ENCODE data around the gene RASSF5.
A peak's percentile ranks its signal among the peaks of the same experiment; 100 is the strongest.
"Not testable (repeated sequence)": the region's sequence is repeated elsewhere in the genome, so short reads cannot be mapped to it uniquely, and the experiment has no call there.

Gene RASSF5

DNA sequence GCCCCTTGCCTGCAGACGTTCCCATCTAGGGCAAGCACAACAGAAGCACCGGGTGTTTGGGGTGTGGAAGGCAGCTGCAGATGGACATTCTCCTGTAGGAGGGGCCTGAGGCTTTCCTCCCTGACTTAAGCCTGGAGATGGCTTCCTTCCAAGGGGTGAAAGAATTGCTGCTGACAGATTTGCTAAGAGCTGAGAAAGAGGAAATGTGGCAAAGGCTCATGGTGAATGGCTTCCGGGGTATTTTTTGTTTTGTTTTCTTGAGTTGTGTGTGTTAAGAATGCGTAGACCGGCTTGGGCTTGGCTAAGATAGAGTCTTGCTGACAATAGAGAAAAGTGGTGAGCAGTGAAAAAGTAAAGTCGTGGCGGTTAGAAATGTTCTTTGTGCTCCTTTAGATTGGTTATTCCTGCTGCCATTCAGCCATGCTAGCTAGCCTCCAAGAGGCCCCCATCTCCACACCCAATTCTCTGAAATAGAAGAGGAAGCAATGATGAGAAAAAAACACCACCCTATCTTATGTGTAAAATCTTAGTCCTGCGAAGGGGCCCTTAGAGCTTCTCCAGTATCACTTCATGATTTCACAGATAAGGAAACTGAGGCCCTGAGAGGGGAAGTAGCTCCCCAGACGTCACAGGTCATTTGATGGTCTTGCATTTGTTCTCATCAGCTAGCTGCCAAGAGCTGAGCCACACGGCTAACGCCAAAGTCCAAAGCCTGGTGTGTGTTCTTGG lies 68.0 kb downstream of the RASSF5 start:
- no peak for DNase-seq

DNA sequence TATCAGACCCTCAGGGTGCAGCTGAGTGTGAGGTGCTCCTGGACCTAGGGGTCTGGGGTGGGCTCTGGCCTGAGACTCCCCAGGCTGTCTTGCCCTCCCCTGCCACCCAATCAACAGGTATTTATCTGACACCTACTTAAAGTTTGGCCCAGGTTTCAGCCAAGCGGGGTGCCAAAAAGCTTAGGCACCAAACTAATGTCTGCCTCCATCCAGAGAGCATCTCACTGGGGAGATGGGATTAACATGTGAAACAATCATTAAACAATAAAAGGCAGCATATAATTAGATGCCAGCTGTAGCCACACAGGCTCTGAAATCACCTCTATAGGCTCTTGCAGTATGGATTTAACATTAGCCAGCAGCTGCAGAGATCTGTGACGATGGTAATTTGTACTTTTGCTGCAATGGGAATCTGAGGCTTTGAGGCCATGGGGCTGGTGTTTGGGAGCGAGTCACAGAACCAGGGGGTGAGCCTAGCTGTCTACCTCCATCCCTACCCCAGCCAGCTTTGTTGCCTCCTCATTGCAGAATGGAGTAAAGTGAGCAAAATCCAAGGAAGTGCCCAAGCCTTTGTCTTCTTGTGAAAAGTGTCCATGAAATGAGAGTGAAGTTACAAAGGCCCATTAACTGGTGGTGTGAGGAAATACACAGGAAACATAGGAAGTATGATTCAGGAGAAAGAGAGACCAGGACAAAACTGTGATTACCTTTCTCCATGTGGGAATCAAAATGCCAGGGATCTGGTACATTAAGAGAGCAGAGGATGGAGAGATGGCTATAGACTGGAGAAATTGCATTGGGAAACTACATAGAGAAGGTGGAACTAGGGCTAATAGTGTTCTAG lies 68.8 kb downstream of the RASSF5 start:
- DNase-seq: no peak

DNA sequence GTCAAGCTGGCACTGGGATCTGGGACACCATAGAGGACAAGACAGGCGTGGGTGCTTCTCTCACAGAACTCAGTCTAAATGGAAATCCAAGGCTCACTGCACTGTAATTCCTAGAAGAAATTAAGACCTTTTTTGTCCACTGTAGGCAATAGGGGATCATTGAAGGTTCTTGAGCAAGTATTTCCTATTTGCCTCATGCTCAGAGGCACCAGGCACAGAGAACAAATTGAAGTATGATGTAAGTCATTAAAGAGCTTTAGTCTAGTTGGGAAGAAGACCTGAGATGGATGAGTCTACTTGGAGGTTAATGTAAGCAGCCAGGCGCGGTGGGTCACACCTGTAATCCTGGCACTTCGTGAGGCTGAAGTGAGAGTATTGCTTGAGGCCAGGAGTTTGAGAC lies 70.3 kb downstream of the RASSF5 start:
- no peak for DNase-seq

DNA sequence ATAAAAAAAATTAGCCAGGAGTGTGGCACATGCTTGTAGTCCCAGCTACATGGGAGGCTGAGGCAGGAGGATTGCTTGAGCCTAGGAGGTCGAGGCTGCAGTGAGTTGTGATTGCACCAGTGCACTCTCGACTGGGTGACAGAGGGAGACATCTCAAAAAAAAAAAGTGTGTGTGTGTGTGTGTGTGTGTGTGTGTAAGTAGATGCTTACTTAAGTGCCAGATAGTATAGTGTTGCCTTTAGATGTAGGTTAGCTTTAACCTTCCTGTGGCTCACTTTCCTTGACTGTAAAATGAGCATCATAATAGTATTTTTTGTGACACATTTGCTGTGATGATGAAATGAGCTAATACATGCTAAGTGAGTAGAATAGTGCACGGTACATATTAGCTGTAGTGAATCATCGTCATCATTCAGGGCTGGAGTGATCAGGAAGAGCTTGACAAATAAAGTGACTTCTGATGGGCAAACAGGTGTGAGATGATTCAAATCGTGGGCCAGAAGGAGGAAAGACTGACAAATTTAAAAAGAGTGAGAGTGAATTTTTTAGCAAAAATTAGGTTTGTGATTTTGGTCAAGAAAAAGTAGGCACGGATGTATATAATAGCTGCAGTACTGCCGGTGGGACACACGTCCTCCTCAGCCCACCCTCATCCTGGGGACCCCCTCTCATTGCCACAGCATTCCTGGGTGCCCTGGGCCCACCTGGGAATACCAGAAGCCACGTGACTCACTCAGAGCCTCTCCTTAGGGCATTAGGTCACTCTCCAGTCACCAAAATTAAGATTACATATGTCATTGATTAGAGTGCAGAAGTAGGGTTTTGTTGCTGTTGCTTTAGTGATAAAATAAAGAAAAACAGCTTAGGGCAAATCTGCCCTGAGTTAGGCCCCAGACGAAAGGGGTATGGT lies 71.0 kb downstream of the RASSF5 start:
- DNase-seq: no peak

DNA sequence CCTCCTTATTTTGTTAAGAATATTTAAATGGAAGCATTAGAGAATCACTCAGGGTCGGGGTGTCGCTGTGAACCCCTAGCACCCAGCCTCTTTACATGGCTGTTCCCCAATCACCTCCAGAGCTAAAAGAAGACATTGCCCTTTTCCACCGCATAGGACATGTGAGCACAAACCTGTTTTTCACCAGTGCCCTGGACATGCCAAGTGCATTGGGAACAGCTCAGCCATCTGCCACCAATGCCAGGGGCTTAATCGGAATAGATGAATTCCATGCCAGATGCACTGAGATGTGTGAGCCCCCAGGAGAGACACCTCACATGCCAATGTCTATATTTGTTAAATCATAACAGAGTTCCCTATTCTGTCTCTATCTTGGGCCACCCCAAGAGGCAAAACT lies 71.6 kb downstream of the RASSF5 start:
- no peak for DNase-seq

DNA sequence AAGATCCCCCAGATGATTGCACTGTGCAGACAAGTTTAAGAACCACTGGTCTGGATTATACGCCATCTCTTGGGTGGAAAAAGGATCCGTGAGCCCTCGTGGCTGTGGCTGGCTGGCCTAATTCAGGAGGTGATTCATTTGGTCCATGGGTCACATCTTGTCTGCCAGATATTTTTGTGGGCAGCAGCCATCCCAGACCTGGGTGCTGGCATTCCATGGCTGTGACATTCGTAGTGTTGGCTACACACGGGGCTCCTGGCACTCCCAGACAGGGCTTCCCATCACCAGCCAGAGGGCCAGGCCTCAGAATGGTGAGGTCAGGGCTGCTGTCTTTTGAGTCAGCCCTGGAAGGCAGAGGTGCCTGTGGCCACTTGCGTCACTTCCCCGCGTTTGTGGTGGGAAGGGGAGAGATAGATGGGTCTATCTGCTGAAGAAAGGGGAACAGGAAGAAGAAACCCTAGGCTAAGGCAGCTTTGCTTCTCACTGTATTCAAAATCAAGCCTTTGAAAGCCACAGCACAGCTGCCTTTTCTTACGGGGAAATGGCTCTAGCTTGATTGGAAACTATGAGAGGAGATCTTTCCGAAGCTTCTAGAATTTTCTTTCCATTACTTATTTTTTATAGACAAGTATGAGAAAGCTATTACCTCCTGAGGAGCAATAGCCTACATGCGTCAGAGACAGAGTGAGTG lies 72.6 kb downstream of the RASSF5 start:
- no peak for DNase-seq

DNA sequence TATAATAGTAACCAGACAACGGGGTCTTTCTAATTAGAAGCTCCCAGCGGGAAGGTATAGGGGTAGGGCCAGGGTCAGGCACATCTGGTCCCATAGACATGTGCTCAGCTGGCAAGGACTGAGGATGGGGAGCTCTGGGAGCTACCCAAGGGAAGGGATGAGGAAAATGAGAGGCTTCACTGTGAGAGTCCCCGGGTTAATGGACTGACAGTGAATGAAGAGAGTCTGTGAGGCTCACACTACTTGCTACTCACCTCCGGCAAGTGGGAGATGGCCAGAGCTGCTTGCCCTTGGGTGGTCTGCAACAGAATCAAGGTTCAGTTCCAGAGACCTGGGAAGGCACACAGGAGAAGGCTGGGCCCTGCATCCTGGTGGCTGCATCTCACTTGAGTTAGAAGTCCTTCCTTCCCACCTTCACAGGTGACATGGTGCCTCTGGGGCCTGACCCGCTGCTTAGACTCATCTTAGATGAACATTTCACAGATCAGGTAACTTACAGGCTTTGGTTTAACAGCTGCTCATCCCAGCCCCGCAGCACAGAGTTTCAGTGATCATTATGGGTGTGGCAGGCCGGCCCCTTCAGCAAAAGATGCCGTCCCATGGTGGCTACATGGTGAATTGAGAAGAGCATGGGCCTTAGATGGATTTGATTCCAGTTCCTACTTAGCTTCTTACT lies 73.2 kb downstream of the RASSF5 start:
- DNase-seq: no peak

DNA sequence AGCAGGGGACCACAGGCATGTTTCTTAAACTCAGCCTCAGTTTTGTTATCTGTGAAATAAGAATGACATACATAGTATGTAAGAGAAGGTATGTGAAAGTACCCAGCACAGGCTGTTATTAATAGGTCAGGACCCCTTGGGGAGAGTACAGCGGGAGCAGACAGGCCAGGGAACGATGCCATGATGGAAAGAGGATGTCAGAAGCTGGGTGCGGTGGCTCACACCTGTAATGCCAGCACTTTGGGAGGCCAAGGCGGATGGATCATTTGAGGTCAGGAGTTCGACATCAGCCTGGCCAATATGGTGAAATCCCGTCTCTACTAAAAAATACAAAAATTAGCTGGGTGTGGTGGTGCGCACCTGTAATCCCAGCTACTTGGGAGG lies 73.8 kb downstream of the RASSF5 start:
- not testable (repeated sequence) for DNase-seq

DNA sequence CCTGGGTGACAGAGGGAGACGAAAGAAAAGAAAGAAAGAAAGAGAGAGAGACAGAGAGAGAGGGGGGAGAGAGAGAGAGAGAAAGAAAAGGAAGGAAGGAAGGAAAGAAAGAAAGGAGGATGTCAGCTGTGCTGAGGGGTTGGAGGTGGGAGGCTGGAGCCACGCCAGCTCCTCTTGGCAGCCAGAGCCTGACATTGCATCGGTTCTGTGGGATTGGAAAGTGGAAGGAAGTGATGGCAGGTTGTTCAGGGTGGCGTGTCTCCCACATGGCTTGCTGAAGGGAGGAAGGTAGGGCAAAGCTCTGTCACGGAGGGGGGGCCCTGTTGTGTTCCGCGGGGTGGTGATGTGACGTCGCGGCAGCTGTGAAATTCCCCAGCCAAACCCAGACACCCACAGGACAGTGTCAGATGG lies 74.2 kb downstream of the RASSF5 start:
- no peak for DNase-seq

DNA sequence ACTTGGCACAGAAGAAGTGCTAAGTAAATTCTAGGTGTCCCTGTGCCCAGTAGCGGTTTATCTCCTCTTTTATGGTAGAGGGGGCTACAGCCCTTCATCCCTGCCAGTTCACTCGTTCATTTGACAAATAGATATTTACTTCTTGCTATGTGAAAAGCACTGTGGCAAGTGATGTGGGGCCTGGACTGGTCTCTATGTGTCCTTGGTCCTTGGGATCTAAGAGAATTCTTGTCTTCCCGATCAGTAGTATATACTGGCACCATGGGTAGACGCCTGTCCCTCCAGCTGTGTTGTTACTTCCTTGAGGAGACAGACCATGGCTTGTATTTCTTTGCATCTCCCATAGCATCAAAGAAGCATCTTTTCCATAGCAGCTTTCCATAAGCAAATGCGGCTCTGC lies 75.2 kb downstream of the RASSF5 start:
- no peak for DNase-seq

DNA sequence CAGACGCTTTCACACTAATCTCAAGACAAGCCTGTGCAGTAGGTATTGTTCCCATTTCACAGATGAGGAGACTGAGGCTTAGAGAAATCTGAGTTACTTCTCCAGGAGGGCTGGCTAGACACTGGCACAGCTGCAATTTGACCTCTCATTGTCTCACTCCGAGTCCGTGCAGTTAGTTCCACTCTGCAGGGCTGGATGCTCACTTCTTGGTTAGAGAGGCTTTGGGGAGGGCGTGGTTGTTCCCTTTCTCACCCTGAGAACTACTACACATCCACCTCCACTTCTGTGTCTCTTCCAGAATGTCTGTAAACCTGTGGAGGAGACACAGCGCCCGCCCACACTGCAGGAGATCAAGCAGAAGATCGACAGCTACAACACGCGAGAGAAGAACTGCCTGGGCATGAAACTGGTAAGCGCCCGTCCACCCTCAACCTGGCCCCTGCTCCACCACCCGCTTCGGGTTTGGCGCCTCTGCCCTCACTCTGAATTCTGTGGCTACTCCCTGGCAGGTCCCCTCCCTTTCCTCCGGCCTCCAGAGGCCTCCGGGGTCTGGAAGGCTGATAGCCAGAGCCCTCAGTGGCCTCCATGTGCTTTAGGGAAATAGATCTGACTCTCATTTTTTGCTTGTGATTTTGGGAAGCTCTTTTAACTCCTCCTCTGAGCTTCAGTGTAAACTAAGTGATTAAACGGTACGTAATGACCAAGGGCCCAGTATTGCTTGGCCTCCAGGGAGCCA lies 75.8 kb downstream of the RASSF5 start:
- no peak for DNase-seq

DNA sequence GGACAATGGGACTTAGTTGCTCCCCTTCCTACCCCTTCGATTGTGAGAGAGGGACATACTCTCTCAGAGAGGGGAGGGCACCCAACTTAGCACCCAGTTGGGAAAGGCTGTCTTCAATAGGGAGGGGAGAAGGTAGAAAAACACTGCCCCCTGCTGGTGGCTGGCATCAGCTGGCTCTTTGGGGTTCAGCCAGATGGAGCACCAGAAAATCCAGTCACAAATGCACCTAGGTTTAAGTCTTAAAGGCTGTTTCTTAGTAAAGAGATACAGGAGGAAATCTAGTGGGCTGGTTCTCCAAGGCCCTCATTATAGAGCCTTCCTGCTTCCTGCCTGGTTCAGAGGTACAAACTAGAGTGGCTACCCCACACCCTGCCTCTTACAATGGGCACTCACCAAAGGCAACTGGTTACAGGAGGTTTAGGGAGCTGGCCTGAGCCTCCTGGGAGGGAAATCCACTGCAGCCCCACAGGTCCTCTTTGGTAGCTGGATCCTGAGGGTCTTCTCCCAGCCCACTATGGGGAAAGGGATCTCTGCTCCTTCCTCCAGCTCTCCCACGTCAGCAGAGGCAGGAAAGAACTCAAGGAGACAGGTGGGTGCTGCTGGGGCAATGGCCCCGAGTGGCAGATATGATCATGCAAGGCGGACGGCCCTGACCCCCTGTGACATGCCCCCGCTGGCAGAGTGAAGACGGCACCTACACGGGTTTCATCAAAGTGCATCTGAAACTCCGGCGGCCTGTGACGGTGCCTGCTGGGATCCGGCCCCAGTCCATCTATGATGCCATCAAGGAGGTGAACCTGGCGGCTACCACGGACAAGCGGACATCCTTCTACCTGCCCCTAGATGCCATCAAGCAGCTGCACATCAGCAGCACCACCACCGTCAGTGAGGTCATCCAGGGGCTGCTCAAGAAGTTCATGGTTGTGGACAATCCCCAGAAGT lies 76.6 kb downstream of the RASSF5 start:
- peak in 1 of 2 experiments; percentile 26 for DNase-seq

DNA sequence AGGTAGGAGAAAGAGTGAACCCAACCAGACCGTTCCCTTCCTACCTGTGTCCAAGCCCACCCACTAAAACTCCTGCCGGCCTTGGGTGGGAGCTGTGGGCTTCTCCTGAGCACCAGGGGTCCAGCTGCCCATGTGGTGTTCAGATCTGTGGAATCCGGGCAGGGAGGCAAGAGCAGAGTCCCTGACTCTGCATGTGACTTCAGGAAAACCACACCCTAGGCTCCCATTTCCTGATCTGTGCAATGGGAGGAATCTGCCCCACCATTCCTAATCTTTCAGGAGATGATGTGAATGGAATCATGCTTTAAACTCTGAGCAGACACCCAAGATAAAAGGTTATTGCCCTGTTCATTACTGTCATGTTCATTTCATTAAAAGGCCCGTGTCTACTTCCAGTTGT lies 77.4 kb downstream of the RASSF5 start:
- no peak for DNase-seq

DNA sequence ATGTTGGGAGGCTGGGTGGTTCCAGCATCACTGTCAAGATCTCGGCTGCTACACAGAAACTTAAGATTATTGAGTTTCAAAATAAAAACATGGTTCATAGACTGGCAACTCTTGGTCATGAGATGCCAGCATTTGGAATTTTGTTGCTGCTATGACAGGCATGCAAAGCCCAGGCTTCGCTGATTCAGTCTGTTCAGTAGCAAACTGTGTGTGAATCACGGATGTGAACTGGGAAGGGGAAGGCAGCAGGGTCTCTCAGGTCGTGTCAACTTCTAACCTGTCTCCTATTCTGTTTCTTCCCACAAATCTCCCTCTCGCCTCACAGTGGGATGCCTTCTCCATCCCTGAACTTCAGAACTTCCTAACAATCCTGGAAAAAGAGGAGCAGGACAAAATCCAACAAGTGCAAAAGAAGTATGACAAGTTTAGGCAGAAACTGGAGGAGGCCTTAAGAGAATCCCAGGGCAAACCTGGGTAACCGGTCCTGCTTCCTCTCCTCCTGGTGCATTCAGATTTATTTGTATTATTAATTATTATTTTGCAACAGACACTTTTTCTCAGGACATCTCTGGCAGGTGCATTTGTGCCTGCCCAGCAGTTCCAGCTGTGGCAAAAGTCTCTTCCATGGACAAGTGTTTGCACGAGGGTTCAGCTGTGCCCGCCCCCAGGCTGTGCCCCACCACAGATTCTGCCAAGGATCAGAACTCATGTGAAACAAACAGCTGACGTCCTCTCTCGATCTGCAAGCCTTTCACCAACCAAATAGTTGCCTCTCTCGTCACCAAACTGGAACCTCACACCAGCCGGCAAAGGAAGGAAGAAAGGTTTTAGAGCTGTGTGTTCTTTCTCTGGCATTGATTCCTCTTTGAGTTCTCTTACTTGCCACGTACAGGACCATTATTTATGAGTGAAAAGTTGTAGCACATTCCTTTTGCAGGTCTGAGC lies 79.4 kb downstream of the RASSF5 start:
- DNase-seq: no peak

DNA sequence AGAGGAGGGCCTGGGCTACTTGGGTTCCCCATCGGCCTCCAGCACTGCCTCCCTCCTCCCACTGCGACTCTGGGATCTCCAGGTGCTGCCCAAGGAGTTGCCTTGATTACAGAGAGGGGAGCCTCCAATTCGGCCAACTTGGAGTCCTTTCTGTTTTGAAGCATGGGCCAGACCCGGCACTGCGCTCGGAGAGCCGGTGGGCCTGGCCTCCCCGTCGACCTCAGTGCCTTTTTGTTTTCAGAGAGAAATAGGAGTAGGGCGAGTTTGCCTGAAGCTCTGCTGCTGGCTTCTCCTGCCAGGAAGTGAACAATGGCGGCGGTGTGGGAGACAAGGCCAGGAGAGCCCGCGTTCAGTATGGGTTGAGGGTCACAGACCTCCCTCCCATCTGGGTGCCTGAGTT lies 80.6 kb downstream of the RASSF5 start:
- no peak for DNase-seq

DNA sequence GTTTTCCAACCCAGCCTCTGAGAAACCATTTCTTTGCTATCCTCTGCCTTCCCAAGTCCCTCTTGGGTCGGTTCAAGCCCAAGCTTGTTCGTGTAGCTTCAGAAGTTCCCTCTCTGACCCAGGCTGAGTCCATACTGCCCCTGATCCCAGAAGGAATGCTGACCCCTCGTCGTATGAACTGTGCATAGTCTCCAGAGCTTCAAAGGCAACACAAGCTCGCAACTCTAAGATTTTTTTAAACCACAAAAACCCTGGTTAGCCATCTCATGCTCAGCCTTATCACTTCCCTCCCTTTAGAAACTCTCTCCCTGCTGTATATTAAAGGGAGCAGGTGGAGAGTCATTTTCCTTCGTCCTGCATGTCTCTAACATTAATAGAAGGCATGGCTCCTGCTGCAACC lies 81.2 kb downstream of the RASSF5 start:
- no peak for DNase-seq

DNA sequence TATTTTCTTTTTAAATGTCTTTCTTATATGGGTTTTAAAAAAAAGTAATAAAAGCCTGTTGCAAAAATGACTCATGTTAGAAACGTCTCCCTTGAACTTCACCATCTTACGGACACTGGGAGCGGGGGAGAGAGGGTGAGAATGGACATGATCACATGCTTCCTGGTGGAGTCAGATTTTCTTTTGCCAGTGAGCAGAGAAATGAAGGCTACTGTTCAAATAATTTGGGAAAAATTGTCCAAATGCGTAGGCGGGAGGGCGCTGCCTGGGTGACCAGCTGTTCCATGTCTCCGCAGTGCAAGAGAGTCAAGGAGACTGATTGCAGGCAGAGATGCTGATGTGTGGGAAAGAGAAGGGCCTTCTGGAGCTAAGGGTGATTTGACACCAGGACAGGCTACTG lies 81.9 kb downstream of the RASSF5 start:
- DNase-seq: no peak

DNA sequence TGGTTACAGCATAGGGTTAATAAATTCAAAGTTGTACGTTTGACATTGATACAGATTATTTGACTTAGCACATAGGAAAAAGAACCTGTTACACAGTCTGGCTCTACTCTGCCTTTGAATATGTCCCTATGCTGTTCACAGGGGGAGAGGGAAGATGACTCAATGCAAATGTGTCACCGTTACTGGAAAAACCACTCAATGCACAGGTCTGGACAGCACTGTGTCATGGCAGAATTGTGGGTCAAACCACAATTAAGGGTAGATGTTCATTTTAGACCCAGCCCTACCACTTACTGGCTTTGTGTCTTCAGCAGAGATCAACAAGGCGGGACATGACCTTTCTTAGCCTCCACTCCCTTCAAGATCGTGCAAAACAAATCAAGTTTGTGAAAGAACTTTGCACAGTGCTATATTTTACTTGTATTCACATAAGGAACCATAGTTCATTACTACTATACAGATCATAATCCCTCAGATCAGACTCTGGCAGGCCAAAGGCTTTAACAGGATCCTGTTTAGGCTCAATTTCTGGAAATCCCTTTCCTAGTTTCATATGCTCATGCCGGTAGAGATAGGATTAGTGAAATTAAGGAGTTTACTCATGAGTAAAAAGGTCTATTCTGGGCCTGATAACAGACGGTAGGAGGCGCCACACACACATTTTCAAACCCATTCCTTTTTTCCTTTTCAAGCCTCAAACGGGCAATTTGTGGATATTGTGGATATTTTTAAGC lies 82.9 kb downstream of the RASSF5 start:
- DNase-seq: no peak

Data from NCI-H1930 (cell line).